GM18508 (cell line): ENCODE measurements around the gene IL10RB.
"Not testable (repeated sequence)": the region's sequence is repeated elsewhere in the genome, so short reads cannot be mapped to it uniquely, and the experiment has no call there.

ENCODE experiments used
- ATAC-seq: cut with Tn5 transposase; IDR thresholded peaks from one replicate; pipeline ENCODE4 v1.9.1; 2021; ENCODE audit warnings: moderate number of reproducible peaks; ENCODE audit not compliant: insufficient read depth, unreplicated experiment

Gene IL10RB

GRCh38 chr21:33296156-33296555, 30.0 kb downstream of the IL10RB start:
- no peak for ATAC-seq

- no peak for ATAC-seq
Observed at GRCh38 chr21:33299181-33299752, 33.1 kb downstream of the IL10RB start.

- no peak for ATAC-seq
Observed at GRCh38 chr21:33300701-33301631, 34.8 kb downstream of the IL10RB start.

- ATAC-seq, result no peak
Observed at GRCh38 chr21:33301632-33302002, 35.5 kb downstream of the IL10RB start.

- no peak for ATAC-seq
Observed at GRCh38 chr21:33302055-33302454, 35.9 kb downstream of the IL10RB start.

- ATAC-seq, result no peak
Observed at GRCh38 chr21:33302796-33303195, 36.6 kb downstream of the IL10RB start.

GRCh38 chr21:33305344-33305671, 39.1 kb downstream of the IL10RB start:
- no peak for ATAC-seq

GRCh38 chr21:33305938-33306337, 39.8 kb downstream of the IL10RB start:
- ATAC-seq, result no peak

GRCh38 chr21:33308586-33309490, 42.7 kb downstream of the IL10RB start:
- peak; percentile 80 for ATAC-seq

GRCh38 chr21:33309778-33310177, 43.6 kb downstream of the IL10RB start:
- no peak for ATAC-seq

GRCh38 chr21:33312121-33312520, 46.0 kb downstream of the IL10RB start:
- no peak for ATAC-seq

GRCh38 chr21:33313183-33313582, 47.0 kb downstream of the IL10RB start:
- ATAC-seq, result no peak

GRCh38 chr21:33313611-33314010, 47.4 kb downstream of the IL10RB start:
- no peak for ATAC-seq

- no peak for ATAC-seq
Observed at GRCh38 chr21:33314111-33314510, 47.9 kb downstream of the IL10RB start.

GRCh38 chr21:33315946-33316710, 50.0 kb downstream of the IL10RB start:
- ATAC-seq, result no peak

GRCh38 chr21:33317145-33317544, 51.0 kb downstream of the IL10RB start:
- no peak for ATAC-seq

- no peak for ATAC-seq
Observed at GRCh38 chr21:33317786-33318486, 51.8 kb downstream of the IL10RB start.

GRCh38 chr21:33321005-33321404, 54.8 kb downstream of the IL10RB start:
- not testable (repeated sequence) for ATAC-seq

- not testable (repeated sequence) for ATAC-seq
Observed at GRCh38 chr21:33323610-33324009, 57.4 kb downstream of the IL10RB start.
